GM12878 (cell line): ENCODE results near the gene ASB10.

Source experiments
- IKZF1 ChIP-seq: fragments of 450-650 bp; conservative IDR thresholded peaks from 2 replicates; pipeline ENCODE4 v1.6.1; 2017; ENCODE audit warnings: antibody characterized with exemption, mild to moderate bottlenecking
- JUNB ChIP-seq: IDR thresholded peaks from 2 replicates; pipeline ENCODE4 v1.6.1; 2016; ENCODE audit warnings: antibody characterized with exemption, mild to moderate bottlenecking
- NR2F1 ChIP-seq: fragments of 450-650 bp; conservative IDR thresholded peaks from 2 replicates; pipeline ENCODE4 v1.6.1; 2017; ENCODE audit warnings: mild to moderate bottlenecking
- SUPT20H ChIP-seq: IDR thresholded peaks from 2 replicates; pipeline ENCODE4 v1.6.1; 2011; ENCODE audit warnings: low read depth, mild to moderate bottlenecking, low read length, moderate library complexity, borderline replicate concordance; ENCODE audit not compliant: control insufficient read depth
- TF ChIP-seq, protein P1 (sequence below), 3 experiments: IDR thresholded peaks in 2 of 3; conservative IDR thresholded peaks in 1 of 3; 2 replicates each; pipeline ENCODE4 v1.5.1; 2011; ENCODE audit warnings: low read depth in 3 of 3, low read length in 3 of 3, mild to moderate bottlenecking in 3 of 3, control low read depth in 2 of 3, moderate library complexity in 2 of 3, inconsistent platforms in 1 of 3, mixed read lengths in 1 of 3; ENCODE audit not compliant: control insufficient read depth in 2 of 3, insufficient read depth in 1 of 3; ENCODE audit errors: extremely low read depth in 1 of 3

DNA sequence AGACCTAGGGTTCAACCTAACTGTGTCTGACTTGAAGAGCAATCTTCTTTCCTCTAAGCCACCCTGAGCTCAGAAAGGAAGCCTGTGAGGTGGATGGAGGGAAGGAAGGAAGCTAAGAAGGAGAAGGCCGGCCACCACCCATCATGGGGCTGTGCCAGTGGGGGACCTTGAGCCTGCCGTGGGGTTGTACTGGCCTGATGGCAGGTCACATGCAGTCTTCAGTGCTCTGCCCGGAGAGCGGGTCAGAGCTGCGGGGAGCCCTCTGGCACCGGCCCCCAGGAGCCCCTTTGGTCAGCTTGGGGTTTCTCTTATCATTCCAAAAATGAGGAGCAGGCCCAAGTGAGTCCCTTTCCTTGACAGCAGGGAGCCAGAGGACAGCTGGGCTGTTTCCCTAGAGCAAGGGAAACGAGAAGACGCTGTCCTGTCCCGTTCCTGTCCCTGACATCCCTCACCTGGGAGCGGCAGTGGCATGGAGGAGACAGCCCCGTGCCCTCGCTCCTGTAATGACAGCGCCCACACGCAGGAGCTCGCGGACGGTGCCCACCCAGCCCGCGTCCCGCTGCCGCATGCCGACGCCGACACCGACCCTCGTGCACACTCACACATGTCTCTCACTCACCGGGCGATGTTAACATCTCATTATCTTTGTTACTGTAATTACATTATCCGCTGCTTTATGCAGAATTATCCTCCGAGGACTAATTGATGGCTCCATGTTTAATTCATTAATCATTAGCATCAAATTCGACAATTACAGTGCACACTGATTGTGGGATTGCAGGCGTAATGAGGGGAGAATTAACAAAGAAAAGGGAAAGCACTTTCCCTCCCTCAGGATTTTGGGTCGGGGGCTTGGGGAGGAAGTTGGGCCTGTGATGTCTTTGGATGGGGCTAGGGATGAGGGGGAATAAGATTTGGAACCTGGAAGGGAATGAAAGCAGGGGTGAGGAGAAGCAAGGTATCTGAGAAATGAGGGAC, 50.9 kb downstream of the ASB10 start:
- TF ChIP-seq IKZF1 (no peak), NR2F1 (no peak), JUNB (no peak), SUPT20H (no peak)
- TF ChIP-seq, protein P1, sequence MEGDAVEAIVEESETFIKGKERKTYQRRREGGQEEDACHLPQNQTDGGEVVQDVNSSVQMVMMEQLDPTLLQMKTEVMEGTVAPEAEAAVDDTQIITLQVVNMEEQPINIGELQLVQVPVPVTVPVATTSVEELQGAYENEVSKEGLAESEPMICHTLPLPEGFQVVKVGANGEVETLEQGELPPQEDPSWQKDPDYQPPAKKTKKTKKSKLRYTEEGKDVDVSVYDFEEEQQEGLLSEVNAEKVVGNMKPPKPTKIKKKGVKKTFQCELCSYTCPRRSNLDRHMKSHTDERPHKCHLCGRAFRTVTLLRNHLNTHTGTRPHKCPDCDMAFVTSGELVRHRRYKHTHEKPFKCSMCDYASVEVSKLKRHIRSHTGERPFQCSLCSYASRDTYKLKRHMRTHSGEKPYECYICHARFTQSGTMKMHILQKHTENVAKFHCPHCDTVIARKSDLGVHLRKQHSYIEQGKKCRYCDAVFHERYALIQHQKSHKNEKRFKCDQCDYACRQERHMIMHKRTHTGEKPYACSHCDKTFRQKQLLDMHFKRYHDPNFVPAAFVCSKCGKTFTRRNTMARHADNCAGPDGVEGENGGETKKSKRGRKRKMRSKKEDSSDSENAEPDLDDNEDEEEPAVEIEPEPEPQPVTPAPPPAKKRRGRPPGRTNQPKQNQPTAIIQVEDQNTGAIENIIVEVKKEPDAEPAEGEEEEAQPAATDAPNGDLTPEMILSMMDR (IDR thresholded peaks at IDR 0.05 in 2 of 3, conservative IDR thresholded peaks at IDR 0.05 in 1 of 3; ENCODE audit: control insufficient read depth in 2 of 3, extremely low read depth in 1 of 3, insufficient read depth in 1 of 3, low read depth in 3 of 3, low read length in 3 of 3) = no peak
